ENCODE measurements around the gene FBXO27. TPM values are rescaled to one million over a fixed set of nuclear protein-coding genes. Genes with fewer than 3 reads are reported as not detected.
"Not testable (repeated sequence)": the region's sequence is repeated elsewhere in the genome, so short reads cannot be mapped to it uniquely, and the experiment has no call there.

The FBXO27 gene
- total RNA-seq, 2 experiments from 2014 or later: not detected

DNA sequence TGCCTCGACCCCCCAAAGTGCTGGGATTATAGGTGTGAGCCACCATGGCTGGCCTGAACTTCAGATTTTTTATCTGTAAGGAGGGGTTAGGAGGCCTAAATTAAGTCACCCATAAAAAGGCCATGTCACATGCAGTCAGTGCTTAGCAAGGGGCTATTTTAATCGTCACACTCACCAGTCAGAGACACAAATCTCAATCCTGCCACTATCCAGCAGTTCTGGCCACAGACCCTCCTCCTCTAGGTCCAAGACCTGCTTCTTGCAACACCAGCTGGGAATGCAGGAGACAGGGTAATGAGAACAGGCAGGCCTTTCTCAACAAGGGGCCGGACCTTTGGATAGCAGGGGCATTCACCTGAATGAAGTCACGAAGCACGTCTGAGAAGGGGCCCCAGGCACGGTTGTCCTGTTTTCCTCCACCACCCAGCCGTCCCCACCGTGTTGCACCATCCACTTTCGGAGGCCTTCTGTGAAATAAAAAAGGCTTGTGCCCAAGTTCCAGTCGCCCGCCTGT lies 1.4 kb downstream of the FBXO27 start:
- no peaks in the 10 kb centered on the region for H3K36me3 Mint-ChIP-seq (ENCODE audit: low read depth)
- no peak overlapping the region for H3K27ac Mint-ChIP-seq
- ChIA-PET CTCF (no interaction called here), POLR2A (no interaction called here)
- peaks cover 2% of the 10 kb centered on the region for H3K9me3 Mint-ChIP-seq
- no peak for DNase-seq
- H3K4me1 Mint-ChIP-seq: peaks cover 7% of the 10 kb centered on the region
- peaks cover 37% of the 10 kb centered on the region for H3K27me3 Mint-ChIP-seq
- H3K4me3 Mint-ChIP-seq: peak overlapping the region; percentile 40

DNA sequence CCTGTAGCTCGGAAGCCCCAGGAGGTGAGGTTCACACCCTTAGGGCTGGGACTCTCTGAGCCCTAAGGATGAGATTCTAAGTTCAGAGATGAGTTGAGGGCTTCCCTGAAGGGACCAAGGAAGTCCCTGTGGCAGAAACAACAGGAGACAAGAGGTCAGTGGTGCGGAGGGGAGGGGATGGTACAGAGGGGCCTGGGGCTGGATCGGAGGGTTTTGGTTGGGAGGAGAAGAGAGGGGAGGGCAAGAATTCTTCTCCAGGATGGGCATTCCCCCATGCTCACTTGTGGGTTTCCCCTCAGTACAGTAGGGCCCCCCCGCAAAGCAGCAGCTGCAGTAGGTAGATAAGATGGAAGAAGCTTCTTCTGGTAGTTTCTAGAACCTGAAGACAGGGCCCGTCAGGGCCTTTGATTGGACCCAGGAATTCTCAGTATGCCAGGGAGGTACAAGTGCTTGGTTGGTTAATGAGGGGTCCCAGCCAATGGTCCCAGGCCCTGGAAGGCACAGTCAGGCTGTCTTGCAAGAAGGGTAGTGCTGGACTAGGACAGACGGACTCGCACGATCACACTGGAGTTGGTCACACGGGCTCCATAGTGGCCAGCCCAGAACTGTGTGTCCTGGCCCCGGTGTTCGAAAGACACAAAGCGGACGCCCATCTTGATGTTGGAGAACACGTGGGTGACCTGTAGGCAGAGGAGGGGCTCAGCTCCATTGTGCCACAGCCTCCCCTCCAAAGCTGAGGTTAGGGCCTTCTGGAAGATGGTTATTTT lies 7.3 kb downstream of the FBXO27 start:
- no peak for DNase-seq
- peaks cover 3% of the 10 kb centered on the region for H3K27me3 Mint-ChIP-seq
- H3K36me3 Mint-ChIP-seq (ENCODE audit: low read depth): no peaks in the 10 kb centered on the region
- H3K9me3 Mint-ChIP-seq: peaks cover 2% of the 10 kb centered on the region
- ChIA-PET POLR2A (no interaction called here), CTCF (no interaction called here)
- no peak overlapping the region for H3K4me3 Mint-ChIP-seq
- H3K4me1 Mint-ChIP-seq: no peaks in the 10 kb centered on the region
- no peak overlapping the region for H3K27ac Mint-ChIP-seq

DNA sequence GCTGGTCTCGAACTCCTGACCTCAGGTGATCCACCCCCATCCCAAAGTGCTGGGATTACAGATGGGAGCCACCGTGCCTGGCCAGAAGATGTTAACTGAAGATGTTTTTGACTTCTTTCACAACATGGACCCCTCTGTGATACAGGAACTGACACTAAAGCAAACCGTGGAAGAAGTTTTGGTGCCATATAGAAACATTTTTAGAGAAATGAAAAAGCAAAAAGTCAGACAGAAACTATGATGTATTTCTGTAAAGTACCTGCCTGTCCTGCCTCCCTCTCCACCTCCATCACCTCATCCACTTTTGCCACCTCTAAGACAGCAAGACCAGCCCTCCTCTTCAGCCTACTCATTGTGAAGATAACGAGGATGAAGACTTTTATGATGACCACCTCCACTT lies 11.3 kb downstream of the FBXO27 start:
- peaks cover 8% of the 10 kb centered on the region for H3K27me3 Mint-ChIP-seq
- H3K4me1 Mint-ChIP-seq: no peaks in the 10 kb centered on the region
- CTCF ChIA-PET: interaction anchor here (0.6 kb wide), 1 partner anchor 101 kb away, joined by 3 read pairs; no protein-coding TSS in a partner anchor
- POLR2A ChIA-PET: no interaction called here
- no peaks in the 10 kb centered on the region for H3K36me3 Mint-ChIP-seq (ENCODE audit: low read depth)
- H3K27ac Mint-ChIP-seq: no peak overlapping the region
- no peak for DNase-seq
- no peak overlapping the region for H3K4me3 Mint-ChIP-seq
- H3K9me3 Mint-ChIP-seq: no peaks in the 10 kb centered on the region

DNA sequence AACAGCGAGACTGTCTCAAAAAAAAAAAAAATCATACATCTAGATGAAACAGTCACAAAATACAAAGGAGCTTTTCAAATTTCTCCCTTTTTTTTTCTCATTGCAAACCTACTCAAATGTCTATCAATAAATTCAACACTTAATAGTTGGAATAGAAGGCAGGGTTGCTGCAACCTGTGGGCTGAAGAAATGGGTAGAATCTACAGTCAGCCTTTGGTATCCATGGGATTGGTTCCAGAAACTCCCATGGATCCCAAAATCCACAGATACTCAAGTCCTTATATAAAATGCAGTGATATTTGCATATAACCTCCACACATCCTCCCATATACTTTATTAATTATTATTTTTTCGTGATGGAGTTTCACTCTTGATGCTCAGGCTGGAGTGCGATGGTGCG lies 14.7 kb downstream of the FBXO27 start:
- H3K27ac Mint-ChIP-seq: no peak overlapping the region
- CTCF ChIA-PET: no interaction called here
- POLR2A ChIA-PET: no interaction called here
- no peaks in the 10 kb centered on the region for H3K36me3 Mint-ChIP-seq (ENCODE audit: low read depth)
- DNase-seq: no peak
- no peaks in the 10 kb centered on the region for H3K9me3 Mint-ChIP-seq
- H3K4me3 Mint-ChIP-seq: no peak overlapping the region
- H3K4me1 Mint-ChIP-seq: no peaks in the 10 kb centered on the region
- peaks cover 15% of the 10 kb centered on the region for H3K27me3 Mint-ChIP-seq

DNA sequence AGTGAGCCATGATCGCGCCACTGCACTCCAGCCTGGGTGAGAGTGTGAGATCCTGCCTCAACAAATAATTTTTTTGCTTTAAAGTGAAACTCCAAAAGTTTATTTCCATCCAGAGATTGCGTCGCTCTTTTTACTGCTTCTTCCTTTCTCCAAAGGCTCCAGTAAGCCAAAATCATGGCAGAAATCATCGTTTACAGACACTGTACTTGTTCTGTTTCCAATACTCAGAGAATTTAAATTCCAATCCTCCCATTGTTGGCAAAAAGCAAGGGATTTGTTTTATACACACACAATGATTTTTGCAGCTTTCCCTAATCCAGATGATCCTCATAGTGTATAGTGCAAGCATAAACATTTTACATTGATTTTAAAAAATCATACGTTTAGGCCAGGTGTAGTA lies 15.3 kb downstream of the FBXO27 start:
- ChIA-PET CTCF (interaction anchor here (0.6 kb wide), 1 partner anchor 906 kb away, joined by 4 read pairs; no protein-coding TSS in a partner anchor), POLR2A (no interaction called here)
- Mint-ChIP-seq H3K27me3 (peaks cover 15% of the 10 kb centered on the region), H3K4me3 (no peak overlapping the region), H3K36me3 (ENCODE audit: low read depth) (no peaks in the 10 kb centered on the region), H3K9me3 (no peaks in the 10 kb centered on the region), H3K27ac (no peak overlapping the region), H3K4me1 (no peaks in the 10 kb centered on the region)
- no peak for DNase-seq

DNA sequence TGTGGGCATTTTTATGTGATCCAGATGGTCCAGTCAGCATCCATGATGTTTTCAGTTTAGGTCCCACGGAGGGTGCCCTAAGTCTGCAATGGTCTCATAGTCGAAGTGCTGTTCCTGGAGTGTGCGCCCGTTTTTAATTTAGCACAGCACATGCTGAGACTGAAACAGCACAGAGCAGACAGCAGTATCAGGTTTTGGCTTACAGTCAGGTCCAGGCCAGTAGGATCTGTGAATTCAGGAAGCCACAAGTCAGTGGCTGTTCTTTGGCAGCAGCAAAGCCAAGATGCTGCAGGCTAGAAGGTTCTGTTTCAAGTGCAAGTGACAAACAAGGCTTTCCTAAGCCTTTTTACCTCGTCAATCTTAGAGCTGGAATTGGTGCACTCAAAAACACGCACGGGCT lies 18.3 kb downstream of the FBXO27 start:
- no peak for DNase-seq
- H3K27me3 Mint-ChIP-seq: peaks cover 15% of the 10 kb centered on the region
- H3K4me3 Mint-ChIP-seq: no peak overlapping the region
- no peak overlapping the region for H3K27ac Mint-ChIP-seq
- CTCF ChIA-PET: no interaction called here
- POLR2A ChIA-PET: no interaction called here
- H3K36me3 Mint-ChIP-seq (ENCODE audit: low read depth): no peaks in the 10 kb centered on the region
- no peaks in the 10 kb centered on the region for H3K9me3 Mint-ChIP-seq
- no peaks in the 10 kb centered on the region for H3K4me1 Mint-ChIP-seq

DNA sequence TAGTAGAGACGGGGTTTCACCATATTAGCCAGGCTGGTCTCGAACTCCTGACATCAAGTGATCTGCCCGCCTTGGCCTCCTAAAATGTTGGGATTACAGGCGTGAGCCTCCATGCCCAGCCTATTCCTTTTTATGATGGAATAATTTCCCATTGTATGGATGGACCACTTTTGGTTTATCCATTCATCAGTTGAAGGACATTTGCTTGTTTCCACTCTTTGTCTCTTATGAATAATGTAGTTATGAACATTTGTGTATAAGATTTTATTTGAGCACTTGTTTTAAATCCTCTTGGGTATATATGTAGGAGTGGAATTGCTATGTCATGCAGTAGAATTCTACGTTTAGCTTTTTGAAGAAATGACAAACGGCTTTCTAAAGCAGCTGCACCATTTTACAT lies 23.3 kb downstream of the FBXO27 start:
- H3K36me3 Mint-ChIP-seq (ENCODE audit: low read depth): no peaks in the 10 kb centered on the region

DNA sequence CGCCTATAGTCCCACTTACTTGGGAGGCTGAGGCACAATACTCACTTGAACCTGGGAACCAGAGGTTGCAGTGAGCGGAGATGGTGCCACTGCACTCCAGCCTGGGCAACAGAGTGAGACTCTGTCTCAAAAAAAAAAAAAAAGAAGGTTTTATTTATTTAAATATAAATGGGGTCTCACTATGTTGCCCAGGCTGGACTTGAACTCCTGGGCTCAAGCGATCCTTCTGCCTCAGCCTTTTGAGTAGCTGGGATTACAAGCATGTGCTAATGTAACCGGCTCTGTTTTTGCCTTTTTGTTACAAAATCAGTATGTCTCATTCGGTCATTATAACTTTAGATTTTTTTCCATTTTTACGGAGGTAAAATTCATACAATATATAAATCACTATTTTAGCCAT lies 24.2 kb downstream of the FBXO27 start:
- Mint-ChIP-seq H3K36me3 (ENCODE audit: low read depth) (no peaks in the 10 kb centered on the region), H3K27ac (no peak overlapping the region), H3K27me3 (peaks cover 13% of the 10 kb centered on the region), H3K4me1 (peaks cover 9% of the 10 kb centered on the region), H3K4me3 (no peak overlapping the region), H3K9me3 (no peaks in the 10 kb centered on the region)
- ChIA-PET CTCF (no interaction called here), POLR2A (no interaction called here)
- no peak for DNase-seq

More for the DNA sequence above, 23.3 kb downstream of the FBXO27 start:
- H3K4me3 Mint-ChIP-seq: no peak overlapping the region
- POLR2A ChIA-PET: no interaction called here
- DNase-seq: no peak
- no peak overlapping the region for H3K27ac Mint-ChIP-seq
- CTCF ChIA-PET: no interaction called here
- H3K9me3 Mint-ChIP-seq: no peaks in the 10 kb centered on the region
- peaks cover 9% of the 10 kb centered on the region for H3K4me1 Mint-ChIP-seq
- H3K27me3 Mint-ChIP-seq: peaks cover 13% of the 10 kb centered on the region

DNA sequence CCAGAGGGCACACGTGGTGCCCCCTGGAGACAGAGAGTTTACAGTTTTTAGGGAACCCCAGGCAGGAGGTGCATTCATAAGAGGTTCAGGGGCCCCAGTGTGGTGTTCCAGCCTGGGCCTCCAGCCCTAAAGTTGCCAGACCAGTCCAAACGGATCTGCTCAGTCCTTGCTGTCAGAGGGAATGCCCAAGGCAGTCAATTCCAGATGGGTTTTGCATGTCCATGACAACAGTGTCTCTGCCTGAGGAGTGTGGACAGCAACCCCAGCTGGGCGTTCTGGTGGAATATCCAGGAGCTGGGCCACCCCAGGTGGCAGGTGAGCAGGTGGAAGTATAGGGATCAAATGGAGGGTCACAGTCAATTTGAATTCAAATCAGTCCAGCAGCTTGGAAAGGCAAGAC lies 25.3 kb downstream of the FBXO27 start:
- CTCF ChIA-PET: no interaction called here
- Mint-ChIP-seq H3K27ac (no peak overlapping the region), H3K4me3 (no peak overlapping the region), H3K36me3 (ENCODE audit: low read depth) (no peaks in the 10 kb centered on the region), H3K27me3 (peaks cover 12% of the 10 kb centered on the region), H3K4me1 (peaks cover 9% of the 10 kb centered on the region), H3K9me3 (no peaks in the 10 kb centered on the region)
- no peak for DNase-seq
- POLR2A ChIA-PET: no interaction called here

DNA sequence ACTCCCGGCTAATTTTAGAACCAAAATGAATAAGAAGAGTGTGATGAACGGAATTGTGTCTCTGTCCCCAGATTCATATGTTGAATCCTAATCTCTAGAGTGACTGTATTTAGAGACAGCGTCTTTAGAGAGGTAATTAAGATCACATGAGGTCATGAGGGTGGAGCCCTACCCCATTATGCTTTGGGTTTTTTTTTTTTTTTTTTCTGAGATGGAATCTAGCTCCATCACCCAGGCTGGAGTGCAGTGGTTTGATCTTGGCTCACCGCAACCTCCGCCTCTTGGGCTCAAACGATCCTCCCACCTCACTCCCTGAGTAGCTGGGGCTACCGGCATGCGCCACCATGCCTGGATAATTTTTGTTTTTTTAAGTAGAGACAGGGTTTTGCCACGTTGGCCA lies 27.9 kb downstream of the FBXO27 start:
- peaks cover 12% of the 10 kb centered on the region for H3K27me3 Mint-ChIP-seq
- POLR2A ChIA-PET: no interaction called here
- no peak overlapping the region for H3K4me3 Mint-ChIP-seq

DNA sequence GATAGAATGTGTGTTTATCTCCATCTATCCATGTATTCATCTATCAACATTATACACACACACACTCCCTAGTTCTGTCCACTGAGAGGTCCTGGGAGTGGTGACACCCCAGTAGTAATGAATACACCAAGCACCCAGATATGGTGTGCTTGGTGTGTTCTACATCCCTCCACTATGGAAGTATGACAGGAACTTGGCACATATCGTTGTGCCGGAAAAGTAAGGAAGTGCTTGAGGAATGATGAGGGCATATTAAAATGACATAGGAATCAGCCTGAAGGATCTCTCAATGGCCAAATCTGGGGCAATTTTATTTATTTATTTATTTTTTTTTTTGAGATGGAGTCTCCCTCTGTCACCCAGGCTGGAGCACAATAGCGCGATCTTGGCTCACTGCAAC lies 28.6 kb downstream of the FBXO27 start:
- Mint-ChIP-seq H3K36me3 (ENCODE audit: low read depth) (no peaks in the 10 kb centered on the region), H3K27ac (no peak overlapping the region), H3K27me3 (peaks cover 12% of the 10 kb centered on the region), H3K9me3 (no peaks in the 10 kb centered on the region), H3K4me1 (peaks cover 9% of the 10 kb centered on the region), H3K4me3 (no peak overlapping the region)
- ChIA-PET POLR2A (no interaction called here), CTCF (interaction anchor here (0.6 kb wide), 1 partner anchor 31 kb away, joined by 3 read pairs; no protein-coding TSS in a partner anchor)
- DNase-seq: no peak

More for the DNA sequence above, 27.9 kb downstream of the FBXO27 start:
- no peaks in the 10 kb centered on the region for H3K9me3 Mint-ChIP-seq
- H3K4me1 Mint-ChIP-seq: peaks cover 9% of the 10 kb centered on the region
- H3K36me3 Mint-ChIP-seq (ENCODE audit: low read depth): no peaks in the 10 kb centered on the region
- H3K27ac Mint-ChIP-seq: no peak overlapping the region
- CTCF ChIA-PET: no interaction called here
- no peak for DNase-seq

DNA sequence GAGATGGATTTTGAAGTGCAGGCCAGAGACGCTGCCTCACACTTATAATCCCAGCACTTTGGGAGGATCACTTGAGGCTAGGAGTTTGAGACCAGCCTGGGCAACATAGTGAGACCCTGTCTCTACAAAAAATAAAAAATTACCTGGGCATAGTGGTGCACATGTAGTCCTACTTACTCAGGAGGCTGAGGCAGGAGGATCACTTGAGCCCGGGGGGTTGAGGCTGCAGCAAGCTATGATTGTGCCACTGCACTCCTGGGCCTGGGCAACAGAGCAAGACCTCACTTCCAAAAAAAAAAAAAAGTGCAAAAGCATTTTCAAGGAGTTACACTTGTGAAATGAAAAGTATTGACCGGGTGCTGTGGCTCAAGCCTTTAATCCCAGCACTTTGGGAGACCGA lies 29.2 kb downstream of the FBXO27 start:
- Mint-ChIP-seq H3K27ac (no peak overlapping the region), H3K4me3 (no peak overlapping the region), H3K4me1 (peaks cover 9% of the 10 kb centered on the region), H3K9me3 (no peaks in the 10 kb centered on the region), H3K27me3 (peaks cover 8% of the 10 kb centered on the region), H3K36me3 (ENCODE audit: low read depth) (no peaks in the 10 kb centered on the region)
- CTCF ChIA-PET: no interaction called here
- POLR2A ChIA-PET: no interaction called here
- no peak for DNase-seq

DNA sequence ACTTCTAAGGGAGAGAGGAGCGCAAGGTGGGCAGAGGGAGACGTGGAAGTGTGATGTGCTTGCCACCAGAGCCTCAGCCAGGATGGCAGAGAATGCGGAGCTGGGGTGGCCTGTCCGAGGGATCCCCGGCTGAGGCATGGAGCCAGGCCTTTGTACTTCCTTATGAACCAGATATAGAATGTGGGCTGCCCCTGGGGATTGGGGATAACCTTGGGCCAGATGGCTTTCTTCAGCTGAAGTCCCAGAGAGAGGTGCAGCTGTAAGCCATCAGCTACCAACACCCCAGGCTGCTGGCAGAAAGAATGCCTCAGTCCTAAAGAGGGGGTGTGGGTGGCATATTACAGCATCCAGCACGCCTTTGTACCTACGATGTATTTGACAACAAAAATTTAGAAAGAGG lies 31.3 kb downstream of the FBXO27 start:
- POLR2A ChIA-PET: no interaction called here
- H3K36me3 Mint-ChIP-seq (ENCODE audit: low read depth): no peaks in the 10 kb centered on the region
- H3K4me3 Mint-ChIP-seq: no peak overlapping the region
- H3K9me3 Mint-ChIP-seq: no peaks in the 10 kb centered on the region
- H3K4me1 Mint-ChIP-seq: peaks cover 3% of the 10 kb centered on the region
- H3K27ac Mint-ChIP-seq: no peak overlapping the region
- DNase-seq: no peak
- peaks cover 3% of the 10 kb centered on the region for H3K27me3 Mint-ChIP-seq
- CTCF ChIA-PET: no interaction called here

DNA sequence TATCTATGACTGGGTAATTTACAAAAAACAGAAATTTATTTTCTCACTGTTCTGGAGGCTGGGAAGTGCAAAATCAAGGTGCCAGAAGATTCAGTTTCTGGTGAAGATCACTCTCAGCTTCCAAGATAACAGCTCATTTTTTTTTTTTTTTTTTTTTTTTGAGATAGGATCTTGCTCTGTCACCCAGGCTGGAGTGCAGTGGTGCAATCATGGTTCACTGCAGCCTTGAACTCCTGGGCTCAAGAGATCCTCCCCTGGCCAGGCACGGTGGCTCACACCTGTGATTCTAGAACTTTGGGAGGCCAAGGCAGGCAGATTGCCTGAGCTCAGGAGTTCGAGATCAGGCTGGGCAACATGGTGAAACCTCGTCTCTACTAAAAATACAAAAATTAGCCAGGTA lies 34.8 kb downstream of the FBXO27 start:
- H3K4me1 Mint-ChIP-seq; CTCF ChIA-PET; POLR2A ChIA-PET; DNase-seq; H3K4me3 Mint-ChIP-seq; H3K9me3 Mint-ChIP-seq; H3K27ac Mint-ChIP-seq; H3K36me3 Mint-ChIP-seq (ENCODE audit: low read depth); H3K27me3 Mint-ChIP-seq: not testable (repeated sequence)

All from activated CD4-positive, alpha-beta T cell treated with anti-CD3 and anti-CD28 coated beads, Interleukin-2, amount 10 ng/mL, durations not matched to agents 7 days and 5 days (primary cell).